Gastrocnemius medialis (tissue), 4 donors: Measurements from ENCODE around the gene NEIL3. TPM values are rescaled to one million over a fixed set of nuclear protein-coding genes. Genes with fewer than 3 reads are reported as not detected.

Source experiments
- ATAC-seq, 2 donors: fragments of 150-250 bp; one replicate each; pipeline ENCODE4 v1.9.1; 2016
- DNase-seq, 2 donors: peaks; one replicate each; pipeline ENCODE4 v3.0.0-alpha.2; 2019
- H3K27ac ChIP-seq, 4 donors: fragments of 200-600 bp; sonication (generic); 1 replicate in 1 of 4; 2 replicates in 3 of 4; pipeline ENCODE4 v1.5.1; 2016 to 2018; ENCODE audit warnings: mild to moderate bottlenecking in 2 of 4, moderate library complexity in 1 of 4
- H3K27me3 ChIP-seq, 3 donors: fragments of 200-600 bp; sonication (generic) in 2 of 3; 1 replicate in 1 of 3; 2 replicates in 2 of 3; pipeline versions ENCODE4 v1.5.1 to v1.6.0; 2016 to 2019; ENCODE audit warnings: mild to moderate bottlenecking in 1 of 3, moderate library complexity in 1 of 3
- H3K36me3 ChIP-seq, 2 donors: fragments of 200-600 bp; sonication (generic) in 1 of 2; one replicate each; pipeline ENCODE4 v1.5.1; 2017 to 2018
- H3K4me1 ChIP-seq, 2 donors: fragments of 200-600 bp; sonication (generic) in 1 of 2; one replicate each; pipeline ENCODE4 v1.5.1; 2016 to 2017; ENCODE audit warnings: mild to moderate bottlenecking in 2 of 2
- H3K4me3 ChIP-seq, 4 donors: fragments of 200-600 bp; sonication (generic) in 3 of 4; 1 replicate in 1 of 4; 2 replicates in 3 of 4; pipeline ENCODE4 v1.5.1; 2016 to 2019; ENCODE audit warnings: mild to moderate bottlenecking in 2 of 4
- H3K9me3 ChIP-seq, 3 donors: fragments of 200-600 bp; sonication (generic) in 2 of 3; 1 replicate in 1 of 3; 2 replicates in 2 of 3; pipeline ENCODE4 v1.5.1; 2016 to 2019
- POLR2A ChIP-seq, 2 donors: fragments of 450-650 bp; IDR thresholded peaks; one replicate each; pipeline ENCODE4 v1.6.1; 2017; ENCODE audit warnings: antibody characterized with exemption in 2 of 2, mild to moderate bottlenecking in 2 of 2, moderate library complexity in 2 of 2
- in situ Hi-C, 4 donors: fragments of 200-750 bp; cut with MboI; loops; one replicate each; pipeline versions ENCODE4 v1.15.0 to v1.8.0; 2017; ENCODE audit warnings: low sequenced_read_pairs in 4 of 4
- intact Hi-C: fragments of 100-400 bp; cut with DNase I; formaldehyde crosslinking; loops from one replicate; pipeline ENCODE4 v1.15.1; 2023; ENCODE audit warnings: low total_unique reads
- total RNA-seq, 4 donors: library from RNA; depleted of rRNA; stranded (reverse); fragments of >200 nt; gene quantifications; one replicate each; pipeline versions ENCODE4 v1.1.0 to v1.2.3, GENCODE V29; 2016
- TF ChIP-seq, protein P1 (sequence below), 5 experiments: fragments of 450-650 bp in 3 of 5; fragments of 200-600 bp in 2 of 5; sonication (generic) in 2 of 5; IDR thresholded peaks in 4 of 5; conservative IDR thresholded peaks in 1 of 5; 1 replicate in 4 of 5; 2 replicates in 1 of 5; pipeline ENCODE4 v1.5.1; 2016 to 2019; ENCODE audit warnings: antibody characterized with exemption in 5 of 5, mild to moderate bottlenecking in 3 of 5, moderate library complexity in 3 of 5

The NEIL3 gene
- total RNA-seq, 4 donors from 2014 or later, result not detected

DNA sequence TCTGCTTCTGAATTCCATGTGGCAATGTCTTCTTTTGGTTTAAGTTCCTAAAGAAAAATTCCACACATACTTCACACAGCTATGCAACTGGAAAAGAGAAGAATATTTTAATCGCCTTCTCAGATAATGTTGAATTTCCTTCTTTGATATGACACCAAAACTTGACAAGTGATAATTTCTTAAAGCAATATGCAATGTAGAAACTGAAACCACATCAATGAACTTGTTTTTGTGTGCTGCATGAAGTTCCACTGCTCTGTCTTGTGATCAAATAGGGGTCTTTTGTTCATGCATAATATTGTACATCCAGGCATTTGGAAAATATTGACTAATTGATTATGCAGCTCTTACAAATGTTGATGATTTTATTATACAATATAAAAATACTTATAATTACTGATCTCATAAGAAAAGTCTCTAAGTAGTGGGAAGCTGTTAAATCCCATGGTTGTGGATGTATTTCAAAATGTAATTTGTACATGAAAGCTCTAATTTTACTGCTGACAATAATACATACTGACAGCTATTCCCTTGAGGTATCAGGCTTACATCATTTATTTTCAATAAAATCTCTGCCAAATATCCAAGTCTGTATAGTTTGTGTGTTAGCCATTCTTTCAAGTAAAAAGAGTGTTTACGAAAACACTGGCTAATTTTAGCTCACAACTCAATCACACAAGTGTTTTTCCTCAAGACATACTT, 76.1 kb downstream of the NEIL3 start:
- no peaks in the 10 kb centered on the region for H3K27me3 ChIP-seq
- ATAC-seq, result no peak
- TF ChIP-seq, protein P1, sequence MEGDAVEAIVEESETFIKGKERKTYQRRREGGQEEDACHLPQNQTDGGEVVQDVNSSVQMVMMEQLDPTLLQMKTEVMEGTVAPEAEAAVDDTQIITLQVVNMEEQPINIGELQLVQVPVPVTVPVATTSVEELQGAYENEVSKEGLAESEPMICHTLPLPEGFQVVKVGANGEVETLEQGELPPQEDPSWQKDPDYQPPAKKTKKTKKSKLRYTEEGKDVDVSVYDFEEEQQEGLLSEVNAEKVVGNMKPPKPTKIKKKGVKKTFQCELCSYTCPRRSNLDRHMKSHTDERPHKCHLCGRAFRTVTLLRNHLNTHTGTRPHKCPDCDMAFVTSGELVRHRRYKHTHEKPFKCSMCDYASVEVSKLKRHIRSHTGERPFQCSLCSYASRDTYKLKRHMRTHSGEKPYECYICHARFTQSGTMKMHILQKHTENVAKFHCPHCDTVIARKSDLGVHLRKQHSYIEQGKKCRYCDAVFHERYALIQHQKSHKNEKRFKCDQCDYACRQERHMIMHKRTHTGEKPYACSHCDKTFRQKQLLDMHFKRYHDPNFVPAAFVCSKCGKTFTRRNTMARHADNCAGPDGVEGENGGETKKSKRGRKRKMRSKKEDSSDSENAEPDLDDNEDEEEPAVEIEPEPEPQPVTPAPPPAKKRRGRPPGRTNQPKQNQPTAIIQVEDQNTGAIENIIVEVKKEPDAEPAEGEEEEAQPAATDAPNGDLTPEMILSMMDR (IDR thresholded peaks at IDR 0.05 in 4 of 5, conservative IDR thresholded peaks at IDR 0.05 in 1 of 5), result no peak
- TF ChIP-seq POLR2A (IDR thresholded peaks at IDR 0.05), result no peak
- DNase-seq, result no peak
- no peaks in the 10 kb centered on the region for H3K9me3 ChIP-seq
- no peak overlapping the region for H3K4me3 ChIP-seq
- no peaks in the 10 kb centered on the region for H3K36me3 ChIP-seq
- no peaks in the 10 kb centered on the region for H3K4me1 ChIP-seq
- intact Hi-C loops, result no loop called here
- H3K27ac ChIP-seq, result no peak overlapping the region
- in situ Hi-C loops, result no loop called here

DNA sequence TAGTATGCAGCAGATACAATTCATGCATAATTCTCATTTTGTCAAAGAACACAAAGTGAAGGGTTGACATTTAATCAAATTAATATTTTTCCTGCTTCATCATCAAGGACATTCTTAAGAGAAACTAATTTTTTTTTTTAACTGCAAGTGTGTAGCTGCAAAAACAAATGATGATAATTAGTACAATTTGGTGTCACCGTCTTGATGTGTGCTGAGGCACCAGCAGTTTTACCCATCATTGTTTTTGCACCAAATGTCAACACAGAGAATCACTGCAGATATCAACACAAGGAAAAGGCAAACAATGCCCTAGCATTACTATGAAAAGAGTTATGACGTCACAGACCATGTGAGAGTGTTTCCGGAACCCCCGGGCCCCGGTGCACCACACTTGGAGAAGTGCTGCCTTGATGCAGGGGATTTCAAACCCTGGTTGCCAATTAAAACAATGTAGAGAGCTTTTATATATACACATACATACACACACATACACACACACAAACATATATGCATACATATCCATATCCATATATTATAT, 76.7 kb downstream of the NEIL3 start:
- intact Hi-C loops (no loop called here), in situ Hi-C loops (no loop called here)
- H3K36me3 ChIP-seq, result no peaks in the 10 kb centered on the region
- ATAC-seq, result no peak
- no peaks in the 10 kb centered on the region for H3K4me1 ChIP-seq
- H3K9me3 ChIP-seq, result no peaks in the 10 kb centered on the region
- H3K27me3 ChIP-seq, result no peaks in the 10 kb centered on the region
- no peak overlapping the region for H3K4me3 ChIP-seq
- no peak for DNase-seq
- no peak overlapping the region for H3K27ac ChIP-seq
- TF ChIP-seq, protein P1 (IDR thresholded peaks at IDR 0.05 in 4 of 5, conservative IDR thresholded peaks at IDR 0.05 in 1 of 5), result no peak
- TF ChIP-seq POLR2A (IDR thresholded peaks at IDR 0.05), result no peak

DNA sequence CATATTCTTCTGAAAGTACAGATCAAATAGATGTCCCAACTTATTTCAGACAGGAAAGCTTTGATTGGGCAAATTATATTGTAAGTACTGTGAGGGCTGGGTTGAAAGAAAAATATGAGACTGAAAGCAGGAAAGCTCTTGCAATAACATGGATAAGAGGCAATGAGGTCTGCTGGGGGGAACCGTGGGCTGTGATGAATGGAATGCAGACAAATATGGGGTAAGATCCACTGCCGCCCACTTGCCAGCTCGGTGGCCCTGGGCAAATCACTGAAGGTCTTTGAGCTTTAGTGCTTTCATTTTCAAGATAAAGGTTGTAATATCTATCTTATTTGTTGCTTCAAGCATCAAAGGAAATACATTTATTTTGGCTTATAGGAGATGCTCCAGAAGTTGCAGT, 81.6 kb downstream of the NEIL3 start:
- in situ Hi-C loops (no loop called here), intact Hi-C loops (no loop called here)
- H3K9me3 ChIP-seq, result no peaks in the 10 kb centered on the region
- no peak overlapping the region for H3K4me3 ChIP-seq
- no peaks in the 10 kb centered on the region for H3K36me3 ChIP-seq
- H3K4me1 ChIP-seq, result no peaks in the 10 kb centered on the region
- TF ChIP-seq, protein P1 (IDR thresholded peaks at IDR 0.05 in 4 of 5, conservative IDR thresholded peaks at IDR 0.05 in 1 of 5), result no peak
- no peak for TF ChIP-seq POLR2A (IDR thresholded peaks at IDR 0.05)
- no peak for DNase-seq
- H3K27me3 ChIP-seq, result no peaks in the 10 kb centered on the region
- no peak overlapping the region for H3K27ac ChIP-seq
- ATAC-seq, result no peak

DNA sequence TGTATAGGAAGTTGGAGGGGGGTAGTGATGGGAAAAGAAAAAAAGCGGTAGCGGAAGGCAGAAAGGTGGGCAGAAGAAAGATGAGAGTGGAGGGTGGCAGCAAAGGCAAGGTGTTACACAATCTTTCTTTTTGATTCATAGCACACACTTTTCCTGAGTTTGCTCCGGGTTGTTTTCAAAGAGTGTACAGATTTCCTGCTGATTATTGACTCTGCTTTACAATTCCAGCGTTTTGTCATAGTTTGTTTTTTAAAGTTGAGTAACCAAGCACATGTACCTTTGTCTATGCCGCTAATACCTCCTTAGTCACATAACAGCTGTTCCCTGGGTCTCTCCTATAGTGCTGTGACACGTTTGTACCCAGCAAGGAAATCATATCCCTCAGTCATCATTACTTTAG, 82.3 kb downstream of the NEIL3 start:
- no peak for TF ChIP-seq POLR2A (IDR thresholded peaks at IDR 0.05)
- TF ChIP-seq, protein P1 (IDR thresholded peaks at IDR 0.05 in 4 of 5, conservative IDR thresholded peaks at IDR 0.05 in 1 of 5), result no peak
- H3K9me3 ChIP-seq, result no peaks in the 10 kb centered on the region
- H3K4me1 ChIP-seq, result no peaks in the 10 kb centered on the region
- no peak overlapping the region for H3K4me3 ChIP-seq
- intact Hi-C loops, result no loop called here
- H3K27me3 ChIP-seq, result no peaks in the 10 kb centered on the region
- no peak for ATAC-seq
- in situ Hi-C loops, result no loop called here
- H3K27ac ChIP-seq, result no peak overlapping the region
- no peak for DNase-seq
- H3K36me3 ChIP-seq, result no peaks in the 10 kb centered on the region
